ACC112 (cell line): ENCODE results near the gene TSHZ2.
"Not testable (repeated sequence)": the region's sequence is repeated elsewhere in the genome, so short reads cannot be mapped to it uniquely, and the experiment has no call there.

Experiments
- H2AFZ ChIP-seq: fragments of 200-600 bp; sonication (generic); one replicate; pipeline ENCODE4 v1.6.0; 2017; ENCODE audit warnings: antibody characterized with exemption, low read length; ENCODE audit not compliant: unreplicated experiment
- H3K27ac ChIP-seq: fragments of 200-600 bp; sonication (generic); 2 replicates; pipeline ENCODE4 v1.5.1; 2014; ENCODE audit warnings: low read depth, mild to moderate bottlenecking, antibody characterized with exemption, low read length, moderate library complexity
- H3K27me3 ChIP-seq: fragments of 200-600 bp; sonication (generic); 2 replicates; pipeline ENCODE4 v1.6.1; 2014; ENCODE audit warnings: mild to moderate bottlenecking, antibody characterized with exemption, low read length, moderate library complexity, mixed read lengths; ENCODE audit not compliant: insufficient read depth
- H3K36me3 ChIP-seq: fragments of 200-600 bp; sonication (generic); 2 replicates; pipeline ENCODE4 v1.6.1; 2016; ENCODE audit warnings: mild to moderate bottlenecking, antibody characterized with exemption, low read length, moderate library complexity, mixed read lengths; ENCODE audit not compliant: insufficient read depth
- H3K4me1 ChIP-seq: fragments of 200-600 bp; sonication (generic); one replicate; pipeline ENCODE4 v1.6.1; 2016; ENCODE audit warnings: low read length, mixed read lengths; ENCODE audit not compliant: insufficient read depth, unreplicated experiment, control insufficient read depth
- H3K4me3 ChIP-seq: fragments of 200-600 bp; sonication (generic); 2 replicates; pipeline ENCODE4 v1.5.1; 2014; ENCODE audit warnings: mild to moderate bottlenecking, low read depth, low read length
- H3K79me2 ChIP-seq: fragments of 200-600 bp; sonication (generic); one replicate; pipeline ENCODE4 v1.6.0; 2016; ENCODE audit warnings: low read length; ENCODE audit not compliant: control insufficient read depth, unreplicated experiment, insufficient read depth

Gene TSHZ2

GRCh38 chr20:53365539-53366075 is 393.4 kb downstream of the TSHZ2 start:
- Histone ChIP-seq H3K27me3 (no peaks in the 10 kb centered on the region), H3K79me2 (no peaks in the 10 kb centered on the region), H3K27ac (no peak overlapping the region), H3K4me3 (no peak overlapping the region), H3K4me1 (no peaks in the 10 kb centered on the region), H2AFZ (no peak overlapping the region), H3K36me3 (no peaks in the 10 kb centered on the region)

GRCh38 chr20:53366928-53367327 is 394.8 kb downstream of the TSHZ2 start:
- H3K4me1 ChIP-seq, H3K27ac ChIP-seq, H3K79me2 ChIP-seq, H3K36me3 ChIP-seq, H2AFZ ChIP-seq, H3K4me3 ChIP-seq, H3K27me3 ChIP-seq: not testable (repeated sequence)

DNA sequence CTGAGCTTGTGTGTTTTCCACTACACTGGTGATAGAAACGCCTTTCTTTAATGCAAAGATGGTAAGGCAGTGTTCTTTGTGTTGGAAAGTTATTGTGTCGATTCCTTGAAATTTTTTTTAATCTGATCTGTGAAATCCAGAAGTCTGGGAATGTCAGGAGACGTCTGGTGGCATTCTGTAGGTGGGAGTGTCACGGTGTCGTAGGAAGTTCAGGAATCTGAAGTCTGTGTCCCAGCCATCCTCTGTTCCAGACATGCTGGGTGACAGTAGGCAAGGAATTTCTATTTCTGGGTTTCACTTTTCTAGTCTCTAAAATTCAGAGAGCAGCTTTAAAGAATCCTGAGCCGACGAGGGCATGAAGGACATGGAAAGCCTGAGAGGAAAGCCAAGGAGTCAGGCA is 397.7 kb downstream of the TSHZ2 start:
- Histone ChIP-seq H3K27me3 (no peaks in the 10 kb centered on the region), H3K4me1 (no peaks in the 10 kb centered on the region), H3K36me3 (no peaks in the 10 kb centered on the region), H3K27ac (no peak overlapping the region), H3K4me3 (no peak overlapping the region), H3K79me2 (no peaks in the 10 kb centered on the region), H2AFZ (no peak overlapping the region)

DNA sequence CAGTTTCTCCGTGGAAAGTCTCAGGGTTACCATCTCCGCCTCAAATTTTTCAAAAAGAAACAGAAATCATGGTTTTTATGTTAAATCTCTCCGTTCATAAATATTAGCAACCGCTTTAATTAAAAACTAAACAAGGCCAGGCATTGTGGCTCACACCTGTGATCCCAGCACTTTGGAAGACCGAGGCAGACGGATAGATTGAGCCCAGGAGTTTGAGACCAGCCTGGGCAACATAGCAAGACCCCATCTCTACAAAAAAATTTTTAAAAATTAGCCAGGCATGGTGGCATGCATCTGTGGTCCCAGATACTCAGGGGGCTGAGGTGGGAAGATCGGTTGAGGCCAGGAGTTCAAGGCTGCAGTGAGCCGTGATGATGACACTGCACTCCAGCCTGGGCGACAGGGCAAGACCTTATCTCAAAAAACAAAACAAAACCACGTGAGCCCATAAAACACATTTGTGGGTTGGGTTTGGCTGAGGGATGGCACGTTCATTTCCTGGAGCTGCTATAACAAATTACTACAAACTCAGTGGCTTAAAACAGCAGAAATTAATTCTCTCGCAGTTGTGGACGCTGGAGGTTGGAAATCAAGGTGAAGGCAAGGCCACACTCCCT is 398.3 kb downstream of the TSHZ2 start:
- no peak overlapping the region for H3K27ac ChIP-seq
- H3K4me3 ChIP-seq: no peak overlapping the region
- no peaks in the 10 kb centered on the region for H3K4me1 ChIP-seq
- H2AFZ ChIP-seq: no peak overlapping the region
- H3K36me3 ChIP-seq: no peaks in the 10 kb centered on the region
- no peaks in the 10 kb centered on the region for H3K27me3 ChIP-seq
- H3K79me2 ChIP-seq: no peaks in the 10 kb centered on the region

DNA sequence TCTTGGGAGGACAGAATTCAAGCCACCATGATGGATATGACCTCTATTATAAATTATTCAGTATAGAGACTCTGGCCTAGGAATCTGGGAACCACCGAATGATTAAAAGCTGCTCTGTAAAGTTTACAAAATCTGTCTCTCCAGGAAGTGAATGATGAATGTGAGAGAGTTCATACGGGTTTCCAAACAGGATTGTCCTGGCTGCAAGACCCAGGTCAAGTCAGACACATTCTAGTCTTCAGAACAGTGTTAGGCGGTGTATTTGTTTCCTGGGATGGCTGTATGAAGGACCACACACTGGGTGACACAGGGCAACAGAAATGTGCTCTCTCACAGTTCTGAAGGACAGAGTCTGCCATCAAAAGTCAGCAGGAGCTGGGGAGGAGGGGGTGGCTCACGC is 399.1 kb downstream of the TSHZ2 start:
- Histone ChIP-seq H3K27me3 (no peaks in the 10 kb centered on the region), H3K79me2 (no peaks in the 10 kb centered on the region), H3K4me3 (no peak overlapping the region), H3K27ac (no peak overlapping the region), H2AFZ (no peak overlapping the region), H3K4me1 (no peaks in the 10 kb centered on the region), H3K36me3 (no peaks in the 10 kb centered on the region)

- Histone ChIP-seq H3K4me1 (no peaks in the 10 kb centered on the region), H2AFZ (no peak overlapping the region), H3K27me3 (no peaks in the 10 kb centered on the region), H3K27ac (no peak overlapping the region), H3K36me3 (no peaks in the 10 kb centered on the region), H3K4me3 (no peak overlapping the region), H3K79me2 (no peaks in the 10 kb centered on the region)
These were observed 403.9 kb downstream of the TSHZ2 start for GRCh38 chr20:53376021-53376420.

- Histone ChIP-seq H3K79me2 (no peaks in the 10 kb centered on the region), H3K4me3 (no peak overlapping the region), H3K27me3 (no peaks in the 10 kb centered on the region), H3K4me1 (no peaks in the 10 kb centered on the region), H2AFZ (no peak overlapping the region), H3K27ac (no peak overlapping the region), H3K36me3 (no peaks in the 10 kb centered on the region)
These were observed 407.1 kb downstream of the TSHZ2 start for GRCh38 chr20:53379014-53379832.

GRCh38 chr20:53379833-53380120 is 407.6 kb downstream of the TSHZ2 start:
- Histone ChIP-seq H3K79me2 (no peaks in the 10 kb centered on the region), H3K36me3 (no peaks in the 10 kb centered on the region), H3K27me3 (no peaks in the 10 kb centered on the region)

GRCh38 chr20:53381568-53382262 is 409.6 kb downstream of the TSHZ2 start:
- Histone ChIP-seq H3K79me2 (no peaks in the 10 kb centered on the region), H3K27ac (no peak overlapping the region), H3K4me1 (no peaks in the 10 kb centered on the region), H3K27me3 (no peaks in the 10 kb centered on the region), H2AFZ (no peak overlapping the region), H3K36me3 (no peaks in the 10 kb centered on the region), H3K4me3 (no peak overlapping the region)

More at GRCh38 chr20:53379833-53380120, 407.6 kb downstream of the TSHZ2 start:
- Histone ChIP-seq H3K27ac (no peak overlapping the region), H3K4me1 (no peaks in the 10 kb centered on the region), H2AFZ (no peak overlapping the region), H3K4me3 (no peak overlapping the region)

DNA sequence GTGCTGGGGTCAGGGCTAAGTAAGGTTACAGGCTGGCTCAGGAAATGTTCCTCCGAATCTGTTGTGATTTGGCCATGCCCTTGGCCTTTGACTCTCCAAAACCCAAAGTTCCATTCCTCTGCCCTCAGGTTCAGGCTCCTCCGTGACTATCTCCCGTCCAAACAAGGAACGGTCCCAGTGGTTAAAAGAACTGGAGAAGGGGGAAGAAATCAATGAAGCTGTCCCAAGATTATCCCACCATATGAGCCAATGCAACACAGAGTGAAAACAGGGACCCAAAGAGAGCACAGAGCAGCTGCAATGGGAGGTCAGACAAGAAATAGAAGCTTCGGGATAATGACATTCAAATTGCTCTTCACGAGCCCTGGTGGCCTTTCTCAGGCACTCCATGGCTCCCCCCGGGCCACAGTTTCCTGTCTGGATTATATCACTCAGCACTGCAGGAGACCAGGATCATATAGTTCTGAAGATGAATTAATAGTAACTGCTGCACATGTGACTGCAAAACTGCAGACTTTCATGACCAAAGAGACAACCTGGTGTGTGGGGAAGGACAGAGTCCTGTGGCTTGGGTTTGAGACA is 410.2 kb downstream of the TSHZ2 start:
- H3K36me3 ChIP-seq: no peaks in the 10 kb centered on the region
- no peak overlapping the region for H3K27ac ChIP-seq
- H3K27me3 ChIP-seq: no peaks in the 10 kb centered on the region
- no peak overlapping the region for H2AFZ ChIP-seq
- no peak overlapping the region for H3K4me3 ChIP-seq
- H3K79me2 ChIP-seq: no peaks in the 10 kb centered on the region
- H3K4me1 ChIP-seq: no peaks in the 10 kb centered on the region
